H1 (cell line): Measurements from ENCODE around the gene GPC1. TPM values are rescaled to one million over a fixed set of nuclear protein-coding genes. Genes with fewer than 3 reads are reported as not detected.

Source experiments
- BRCA1 ChIP-seq: IDR thresholded peaks from 2 replicates; pipeline ENCODE4 v1.6.1; 2012; ENCODE audit warnings: low read depth, low read length, improper control_type of control experiment
- NRF1 ChIP-seq: IDR thresholded peaks from 2 replicates; pipeline ENCODE4 v1.6.1; 2011; ENCODE audit warnings: mild to moderate bottlenecking, low read depth, low read length, improper control_type of control experiment
- polyA plus RNA-seq, 7 experiments: library from polyadenylated mRNA; depleted of rRNA in 3 of 7; stranded (reverse) in 5 of 7; unstranded in 2 of 7; fragments of >200 nt in 5 of 7; fragments of 200-250 nt in 2 of 7; gene quantifications; 1 replicate in 5 of 7; 2 replicates in 1 of 7; 4 replicates in 1 of 7; pipeline versions ENCODE4 v1.2.1 to v1.2.3, GENCODE V29; 2011 to 2013; ENCODE audit warnings: missing spikeins in 2 of 7, mixed read lengths in 2 of 7
- total RNA-seq: library from RNA; stranded (reverse); fragmentation: NEBNext Ultra II Directional; extraction: Animal tissue kit (Norgen Biotek cat#: 25700); gene quantifications from 2 replicates; pipeline ENCODE4 v1.2.1, GENCODE V29; 2021
- TF ChIP-seq, protein P1 (sequence below): IDR thresholded peaks from 2 replicates; pipeline ENCODE4 v1.6.1; 2012; ENCODE audit warnings: low read length, inconsistent platforms

Gene GPC1
- total and polyA plus RNA-seq, 2 of the 8 experiments (the other 6 are each of a cell fraction or from before 2014, with no cell fraction given), result 21.9 to 28.3 TPM

DNA sequence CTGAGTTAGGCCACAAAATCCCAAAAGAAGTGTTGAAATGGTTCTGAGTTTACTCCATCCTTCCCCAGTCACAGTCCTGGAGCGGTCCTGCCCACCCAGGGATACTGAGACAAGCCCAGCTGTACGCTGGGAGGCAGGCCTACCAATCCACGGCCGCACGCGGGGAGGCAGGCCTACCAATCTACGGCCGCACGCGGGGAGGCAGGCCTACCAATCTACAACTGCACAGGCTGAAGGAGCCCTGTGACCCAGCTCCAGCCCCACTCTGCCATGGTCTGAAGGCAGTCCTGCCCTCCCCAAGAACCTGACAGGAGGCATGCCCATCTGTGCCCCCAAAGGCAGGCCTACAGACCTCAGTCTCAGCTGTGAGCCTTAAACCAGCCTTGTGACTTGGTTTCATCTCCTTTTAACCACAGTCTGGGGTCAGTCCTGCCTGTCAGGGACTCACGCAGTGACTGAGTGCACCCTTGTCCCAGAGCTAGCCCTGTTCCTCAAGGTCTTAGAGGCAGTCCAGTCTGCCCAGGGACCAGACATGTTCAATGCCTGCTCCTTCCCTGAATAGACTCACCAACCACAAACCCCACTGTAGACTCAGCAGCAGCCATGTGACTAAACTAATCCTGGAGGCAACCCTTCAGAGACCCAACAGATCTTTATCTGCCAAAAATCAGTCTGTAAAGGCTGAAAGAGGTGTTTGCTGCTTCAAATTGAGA lies 36.8 kb downstream of the GPC1 start (continued):
- TF ChIP-seq, protein P1, sequence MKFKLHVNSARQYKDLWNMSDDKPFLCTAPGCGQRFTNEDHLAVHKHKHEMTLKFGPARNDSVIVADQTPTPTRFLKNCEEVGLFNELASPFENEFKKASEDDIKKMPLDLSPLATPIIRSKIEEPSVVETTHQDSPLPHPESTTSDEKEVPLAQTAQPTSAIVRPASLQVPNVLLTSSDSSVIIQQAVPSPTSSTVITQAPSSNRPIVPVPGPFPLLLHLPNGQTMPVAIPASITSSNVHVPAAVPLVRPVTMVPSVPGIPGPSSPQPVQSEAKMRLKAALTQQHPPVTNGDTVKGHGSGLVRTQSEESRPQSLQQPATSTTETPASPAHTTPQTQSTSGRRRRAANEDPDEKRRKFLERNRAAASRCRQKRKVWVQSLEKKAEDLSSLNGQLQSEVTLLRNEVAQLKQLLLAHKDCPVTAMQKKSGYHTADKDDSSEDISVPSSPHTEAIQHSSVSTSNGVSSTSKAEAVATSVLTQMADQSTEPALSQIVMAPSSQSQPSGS, result no peak
- no peak for TF ChIP-seq NRF1
- no peak for TF ChIP-seq BRCA1
